SK-N-SH treated with all-trans-retinoic acid at 6 μM for 48 hours (cell line): ENCODE data around the gene DTWD1.
"Not testable (repeated sequence)": the region's sequence is repeated elsewhere in the genome, so short reads cannot be mapped to it uniquely, and the experiment has no call there.

Experiments
- ATAC-seq: fragments of 200-7000 bp; cut with Tn5 transposase; 3 replicates; pipeline ENCODE4 v1.9.1; 2020; ENCODE audit warnings: mild to moderate bottlenecking, moderate library complexity
- ARNTL ChIP-seq: fragments of 450-650 bp; formaldehyde crosslinking; IDR thresholded peaks from 2 replicates; pipeline ENCODE4 v1.5.0; 2020; ENCODE audit warnings: low read depth, mild to moderate bottlenecking, moderate library complexity, borderline replicate concordance
- BACH2 ChIP-seq: fragments of 250-450 bp; sonication (Bioruptor Pico); IDR thresholded peaks from 2 replicates; pipeline ENCODE4 v1.9.0; 2021; ENCODE audit warnings: mild to moderate bottlenecking, borderline replicate concordance
- CSDC2 ChIP-seq: fragments of 250-450 bp; sonication (Bioruptor Pico); IDR thresholded peaks from 2 replicates; pipeline ENCODE4 v1.5.0; 2020; ENCODE audit warnings: mild to moderate bottlenecking, moderate library complexity
- CSRNP3 ChIP-seq: fragments of 250-450 bp; sonication (Bioruptor Pico); IDR thresholded peaks from 2 replicates; pipeline ENCODE4 v1.5.1; 2021; ENCODE audit warnings: mild to moderate bottlenecking, moderate library complexity
- ESRRG ChIP-seq: fragments of 250-450 bp; sonication (Bioruptor Pico); IDR thresholded peaks from 2 replicates; pipeline ENCODE4 v1.6.1; 2021; ENCODE audit warnings: mild to moderate bottlenecking
- GLIS3 ChIP-seq: fragments of 250-450 bp; sonication (Bioruptor Pico); IDR thresholded peaks from 2 replicates; pipeline ENCODE4 v1.5.0; 2020; ENCODE audit warnings: mild to moderate bottlenecking, moderate library complexity
- ISL1 ChIP-seq: fragments of 250-450 bp; sonication (Bioruptor Pico); IDR thresholded peaks from 2 replicates; pipeline ENCODE4 v2.1.2; 2022; ENCODE audit warnings: mild to moderate bottlenecking, moderate library complexity
- OSR1 ChIP-seq: fragments of 250-450 bp; sonication (Bioruptor Pico); IDR thresholded peaks from 2 replicates; pipeline ENCODE4 v1.8.0; 2022; ENCODE audit warnings: moderate library complexity, mild to moderate bottlenecking, inconsistent platforms
- PPARA ChIP-seq: fragments of 250-450 bp; sonication (Bioruptor Pico); IDR thresholded peaks from 2 replicates; pipeline ENCODE4 v1.5.0; 2020; ENCODE audit warnings: mild to moderate bottlenecking, borderline replicate concordance
- RARB ChIP-seq: fragments of 250-450 bp; sonication (Bioruptor Pico); IDR thresholded peaks from 2 replicates; pipeline ENCODE4 v1.8.0; 2021; ENCODE audit warnings: mild to moderate bottlenecking, moderate library complexity
- SNAI2 ChIP-seq: fragments of 250-450 bp; sonication (Bioruptor Pico); IDR thresholded peaks from 2 replicates; pipeline ENCODE4 v1.5.0; 2020; ENCODE audit warnings: mild to moderate bottlenecking, moderate library complexity
- TCF4 ChIP-seq: fragments of 250-450 bp; sonication (Bioruptor Pico); IDR thresholded peaks from 2 replicates; pipeline ENCODE4 v1.8.0; 2021; ENCODE audit warnings: mild to moderate bottlenecking, moderate library complexity, borderline replicate concordance
- TOX ChIP-seq: fragments of 250-450 bp; sonication (Bioruptor Pico); IDR thresholded peaks from 2 replicates; pipeline ENCODE4 v1.8.0; 2021; ENCODE audit warnings: mild to moderate bottlenecking, moderate library complexity, borderline replicate concordance
- ZC3H10 ChIP-seq: fragments of 250-450 bp; sonication (Bioruptor Pico); IDR thresholded peaks from 2 replicates; pipeline ENCODE4 v1.5.1; 2021; ENCODE audit warnings: mild to moderate bottlenecking, moderate library complexity
- ZFP3 ChIP-seq: fragments of 250-450 bp; sonication (Bioruptor Pico); IDR thresholded peaks from 2 replicates; pipeline ENCODE4 v1.5.0; 2020; ENCODE audit warnings: mild to moderate bottlenecking, moderate library complexity
- ZNF565 ChIP-seq: fragments of 450-650 bp; formaldehyde crosslinking; conservative IDR thresholded peaks from 2 replicates; pipeline ENCODE4 v1.5.0; 2020; ENCODE audit warnings: low read depth, mild to moderate bottlenecking, moderate library complexity
- ZNF70 ChIP-seq: fragments of 450-650 bp; formaldehyde crosslinking; IDR thresholded peaks from 2 replicates; pipeline ENCODE4 v1.5.0; 2020; ENCODE audit warnings: mild to moderate bottlenecking, moderate library complexity
- TF ChIP-seq, protein P1 (sequence below): fragments of 250-450 bp; sonication (Bioruptor Pico); IDR thresholded peaks from 2 replicates; pipeline ENCODE4 v1.5.1; 2020; ENCODE audit warnings: low read depth, mild to moderate bottlenecking, moderate library complexity
- TF ChIP-seq, protein P2 (sequence below): fragments of 250-450 bp; sonication (Bioruptor Pico); IDR thresholded peaks from 2 replicates; pipeline ENCODE4 v1.5.0; 2020; ENCODE audit warnings: mild to moderate bottlenecking, moderate library complexity
- TF ChIP-seq, protein P3 (sequence below): fragments of 250-450 bp; sonication (Bioruptor Pico); IDR thresholded peaks from 2 replicates; pipeline ENCODE4 v1.8.0; 2021; ENCODE audit warnings: low read depth, mild to moderate bottlenecking, moderate library complexity, borderline replicate concordance
- TF ChIP-seq, protein P4 (sequence below): fragments of 250-450 bp; sonication (Bioruptor Pico); IDR thresholded peaks from 2 replicates; pipeline ENCODE4 v1.8.0; 2020; ENCODE audit warnings: mild to moderate bottlenecking, moderate library complexity, borderline replicate concordance

DTWD1 gene

GRCh38 chr15:49664716-49665115, 43.9 kb downstream of the DTWD1 start:
- ATAC-seq = no peak
- TF ChIP-seq ARNTL (no peak), ZNF70 (CRISPR knock-in tag) (no peak), ZNF565 (CRISPR knock-in tag) (no peak), ZFP3 (CRISPR knock-in tag) (no peak), RARB (no peak), ESRRG (CRISPR knock-in tag) (no peak), SNAI2 (CRISPR knock-in tag) (no peak), CSDC2 (CRISPR knock-in tag) (no peak), ZC3H10 (CRISPR knock-in tag) (no peak)
- TF ChIP-seq, protein P1, sequence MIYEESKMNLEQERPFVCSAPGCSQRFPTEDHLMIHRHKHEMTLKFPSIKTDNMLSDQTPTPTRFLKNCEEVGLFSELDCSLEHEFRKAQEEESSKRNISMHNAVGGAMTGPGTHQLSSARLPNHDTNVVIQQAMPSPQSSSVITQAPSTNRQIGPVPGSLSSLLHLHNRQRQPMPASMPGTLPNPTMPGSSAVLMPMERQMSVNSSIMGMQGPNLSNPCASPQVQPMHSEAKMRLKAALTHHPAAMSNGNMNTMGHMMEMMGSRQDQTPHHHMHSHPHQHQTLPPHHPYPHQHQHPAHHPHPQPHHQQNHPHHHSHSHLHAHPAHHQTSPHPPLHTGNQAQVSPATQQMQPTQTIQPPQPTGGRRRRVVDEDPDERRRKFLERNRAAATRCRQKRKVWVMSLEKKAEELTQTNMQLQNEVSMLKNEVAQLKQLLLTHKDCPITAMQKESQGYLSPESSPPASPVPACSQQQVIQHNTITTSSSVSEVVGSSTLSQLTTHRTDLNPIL (CRISPR knock-in tag) = no peak

DNA sequence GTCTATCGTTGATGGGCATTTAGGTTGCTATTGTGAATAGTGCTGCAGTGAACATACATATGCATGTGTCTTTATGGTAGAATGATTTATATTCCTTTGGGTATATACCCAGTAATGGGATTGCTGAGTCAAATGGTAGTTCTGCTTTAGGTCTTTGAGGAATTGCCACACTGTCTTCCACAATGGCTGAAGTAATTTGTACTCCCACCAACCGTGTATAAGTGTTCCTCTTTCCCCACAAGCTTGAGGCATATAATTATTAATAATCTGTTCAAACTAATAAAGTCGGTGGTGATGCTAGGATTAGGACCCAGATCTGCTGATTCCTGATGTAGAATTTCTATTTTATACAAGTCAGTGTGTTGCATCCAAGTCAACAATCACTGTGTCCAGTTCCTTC, 45.6 kb downstream of the DTWD1 start:
- ATAC-seq = not testable (repeated sequence)

GRCh38 chr15:49669288-49669687, 48.4 kb downstream of the DTWD1 start:
- no peak for ATAC-seq
- TF ChIP-seq OSR1 (no peak), BACH2 (CRISPR knock-in tag) (no peak), SNAI2 (CRISPR knock-in tag) (no peak), ZNF565 (CRISPR knock-in tag) (no peak), ZC3H10 (CRISPR knock-in tag) (no peak), CSDC2 (CRISPR knock-in tag) (no peak), TOX (CRISPR knock-in tag) (no peak), ISL1 (CRISPR knock-in tag) (no peak), TCF4 (CRISPR knock-in tag) (no peak), GLIS3 (CRISPR knock-in tag) (no peak), CSRNP3 (no peak), PPARA (CRISPR knock-in tag) (no peak)
- TF ChIP-seq, protein P1 (CRISPR knock-in tag) = no peak
- TF ChIP-seq, protein P2, sequence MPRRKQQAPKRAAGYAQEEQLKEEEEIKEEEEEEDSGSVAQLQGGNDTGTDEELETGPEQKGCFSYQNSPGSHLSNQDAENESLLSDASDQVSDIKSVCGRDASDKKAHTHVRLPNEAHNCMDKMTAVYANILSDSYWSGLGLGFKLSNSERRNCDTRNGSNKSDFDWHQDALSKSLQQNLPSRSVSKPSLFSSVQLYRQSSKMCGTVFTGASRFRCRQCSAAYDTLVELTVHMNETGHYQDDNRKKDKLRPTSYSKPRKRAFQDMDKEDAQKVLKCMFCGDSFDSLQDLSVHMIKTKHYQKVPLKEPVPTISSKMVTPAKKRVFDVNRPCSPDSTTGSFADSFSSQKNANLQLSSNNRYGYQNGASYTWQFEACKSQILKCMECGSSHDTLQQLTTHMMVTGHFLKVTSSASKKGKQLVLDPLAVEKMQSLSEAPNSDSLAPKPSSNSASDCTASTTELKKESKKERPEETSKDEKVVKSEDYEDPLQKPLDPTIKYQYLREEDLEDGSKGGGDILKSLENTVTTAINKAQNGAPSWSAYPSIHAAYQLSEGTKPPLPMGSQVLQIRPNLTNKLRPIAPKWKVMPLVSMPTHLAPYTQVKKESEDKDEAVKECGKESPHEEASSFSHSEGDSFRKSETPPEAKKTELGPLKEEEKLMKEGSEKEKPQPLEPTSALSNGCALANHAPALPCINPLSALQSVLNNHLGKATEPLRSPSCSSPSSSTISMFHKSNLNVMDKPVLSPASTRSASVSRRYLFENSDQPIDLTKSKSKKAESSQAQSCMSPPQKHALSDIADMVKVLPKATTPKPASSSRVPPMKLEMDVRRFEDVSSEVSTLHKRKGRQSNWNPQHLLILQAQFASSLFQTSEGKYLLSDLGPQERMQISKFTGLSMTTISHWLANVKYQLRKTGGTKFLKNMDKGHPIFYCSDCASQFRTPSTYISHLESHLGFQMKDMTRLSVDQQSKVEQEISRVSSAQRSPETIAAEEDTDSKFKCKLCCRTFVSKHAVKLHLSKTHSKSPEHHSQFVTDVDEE (CRISPR knock-in tag) = no peak
- TF ChIP-seq, protein P3, sequence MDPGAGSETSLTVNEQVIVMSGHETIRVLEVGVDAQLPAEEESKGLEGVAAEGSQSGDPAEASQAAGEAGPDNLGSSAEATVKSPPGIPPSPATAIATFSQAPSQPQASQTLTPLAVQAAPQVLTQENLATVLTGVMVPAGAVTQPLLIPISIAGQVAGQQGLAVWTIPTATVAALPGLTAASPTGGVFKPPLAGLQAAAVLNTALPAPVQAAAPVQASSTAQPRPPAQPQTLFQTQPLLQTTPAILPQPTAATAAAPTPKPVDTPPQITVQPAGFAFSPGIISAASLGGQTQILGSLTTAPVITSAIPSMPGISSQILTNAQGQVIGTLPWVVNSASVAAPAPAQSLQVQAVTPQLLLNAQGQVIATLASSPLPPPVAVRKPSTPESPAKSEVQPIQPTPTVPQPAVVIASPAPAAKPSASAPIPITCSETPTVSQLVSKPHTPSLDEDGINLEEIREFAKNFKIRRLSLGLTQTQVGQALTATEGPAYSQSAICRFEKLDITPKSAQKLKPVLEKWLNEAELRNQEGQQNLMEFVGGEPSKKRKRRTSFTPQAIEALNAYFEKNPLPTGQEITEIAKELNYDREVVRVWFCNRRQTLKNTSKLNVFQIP (CRISPR knock-in tag) = no peak
- TF ChIP-seq, protein P4, sequence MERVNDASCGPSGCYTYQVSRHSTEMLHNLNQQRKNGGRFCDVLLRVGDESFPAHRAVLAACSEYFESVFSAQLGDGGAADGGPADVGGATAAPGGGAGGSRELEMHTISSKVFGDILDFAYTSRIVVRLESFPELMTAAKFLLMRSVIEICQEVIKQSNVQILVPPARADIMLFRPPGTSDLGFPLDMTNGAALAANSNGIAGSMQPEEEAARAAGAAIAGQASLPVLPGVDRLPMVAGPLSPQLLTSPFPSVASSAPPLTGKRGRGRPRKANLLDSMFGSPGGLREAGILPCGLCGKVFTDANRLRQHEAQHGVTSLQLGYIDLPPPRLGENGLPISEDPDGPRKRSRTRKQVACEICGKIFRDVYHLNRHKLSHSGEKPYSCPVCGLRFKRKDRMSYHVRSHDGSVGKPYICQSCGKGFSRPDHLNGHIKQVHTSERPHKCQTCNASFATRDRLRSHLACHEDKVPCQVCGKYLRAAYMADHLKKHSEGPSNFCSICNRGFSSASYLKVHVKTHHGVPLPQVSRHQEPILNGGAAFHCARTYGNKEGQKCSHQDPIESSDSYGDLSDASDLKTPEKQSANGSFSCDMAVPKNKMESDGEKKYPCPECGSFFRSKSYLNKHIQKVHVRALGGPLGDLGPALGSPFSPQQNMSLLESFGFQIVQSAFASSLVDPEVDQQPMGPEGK = no peak
